Measurements from ENCODE around the gene TMEM151A. TPM values are rescaled to one million over a fixed set of nuclear protein-coding genes. Genes with fewer than 3 reads are reported as not detected.

TMEM151A gene
- total RNA-seq, 4 donors from 2014 or later, result 0.27 to 0.35 TPM; not detected in 2

GRCh38 chr11:66335531-66336233 is 44.0 kb downstream of the TMEM151A start:
- TF ChIP-seq CTCF (IDR thresholded peaks at IDR 0.05) (no peak), POLR2A (IDR thresholded peaks at IDR 0.05) (no peak)
- H3K27ac ChIP-seq, result peak overlapping the region; percentile 61 to 81 (median 70)
- H3K4me3 ChIP-seq, result peak overlapping the region; percentile 42 to 92 (median 61)
- peaks cover 0 to 62% (median 0%) of the 10 kb centered on the region in 3 donors for H3K36me3 ChIP-seq
- DNase-seq, result no peak
- H3K4me1 ChIP-seq, result peaks cover 5 to 31% (median 19%) of the 10 kb centered on the region in 4 donors
- no peaks in the 10 kb centered on the region for H3K9me3 ChIP-seq
- no peaks in the 10 kb centered on the region for H3K27me3 ChIP-seq

- TF ChIP-seq CTCF (IDR thresholded peaks at IDR 0.05), result peak in 2 of 6 experiments; percentile 19 to 27
- TF ChIP-seq POLR2A (IDR thresholded peaks at IDR 0.05), result peak; percentile 26 to 45
These were observed 44.8 kb downstream of the TMEM151A start, which contains the start of gene RIN1 for GRCh38 chr11:66336234-66337102. TSS of gene RIN1 (minus strand) at chr11:66336434. CDS start at chr11:66336402, 32 bp downstream.

GRCh38 chr11:66337103-66337899 is 45.6 kb downstream of the TMEM151A start:
- TF ChIP-seq POLR2A (IDR thresholded peaks at IDR 0.05), result no peak
- no peak for TF ChIP-seq CTCF (IDR thresholded peaks at IDR 0.05)
- Histone ChIP-seq H3K27ac (peak overlapping the region in 3 of 4 donors; percentile 61 to 72 (median 67)), H3K36me3 (peaks cover 0 to 68% (median 0%) of the 10 kb centered on the region in 3 donors), H3K4me3 (no peak overlapping the region), H3K4me1 (peaks cover 5 to 31% (median 19%) of the 10 kb centered on the region in 4 donors), H3K9me3 (no peaks in the 10 kb centered on the region), H3K27me3 (no peaks in the 10 kb centered on the region)
- no peak for DNase-seq

More at GRCh38 chr11:66336234-66337102, 44.8 kb downstream of the TMEM151A start, which contains the start of gene RIN1:
- Histone ChIP-seq H3K27me3 (no peaks in the 10 kb centered on the region), H3K27ac (peak within 1 kb of the TSS; percentile 61 to 81 (median 70)), H3K4me3 (peak within 1 kb of the TSS; percentile 42 to 92 (median 61)), H3K9me3 (no peaks in the 10 kb centered on the region), H3K4me1 (peaks cover 5 to 31% (median 19%) of the 10 kb centered on the region in 4 donors), H3K36me3 (peaks cover 0 to 69% (median 0%) of the 10 kb centered on the region in 3 donors)
- peak; percentile 44 to 79 (median 73) for DNase-seq

- H3K27ac ChIP-seq, result no peak overlapping the region
- H3K9me3 ChIP-seq, result no peaks in the 10 kb centered on the region
- no peak overlapping the region for H3K4me3 ChIP-seq
- H3K4me1 ChIP-seq, result peaks cover 5 to 35% (median 19%) of the 10 kb centered on the region in 4 donors
- TF ChIP-seq CTCF (IDR thresholded peaks at IDR 0.05), result no peak
- TF ChIP-seq POLR2A (IDR thresholded peaks at IDR 0.05), result no peak
- peaks cover 0 to 56% (median 0%) of the 10 kb centered on the region in 3 donors for H3K36me3 ChIP-seq
- no peak for DNase-seq
- no peaks in the 10 kb centered on the region for H3K27me3 ChIP-seq
These were observed 46.8 kb downstream of the TMEM151A start for GRCh38 chr11:66338276-66339161.

Measured in Peyer's patch (tissue), 4 donors.